ENCODE results near the gene PIAS1.

DNA sequence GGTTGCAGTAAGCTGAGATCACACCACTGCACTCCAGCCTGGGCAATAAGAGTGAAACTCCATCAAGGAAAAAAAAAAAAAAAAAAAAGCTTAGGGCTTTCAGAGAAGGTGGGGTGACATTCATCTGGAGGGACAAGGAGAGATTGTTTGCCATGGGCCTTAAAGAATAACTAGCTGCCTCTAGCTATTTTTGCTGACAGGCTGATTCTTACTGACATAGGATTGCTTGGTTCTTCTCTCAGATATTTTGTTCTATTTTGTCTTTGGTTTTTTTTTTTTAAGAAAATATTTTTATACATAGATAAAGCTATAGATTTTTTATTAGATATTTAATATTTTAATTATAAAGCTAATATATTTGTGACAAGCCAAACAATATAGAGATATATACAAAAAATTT lies 24.2 kb upstream of the PIAS1 start:
- TF ChIP-seq, protein P1, sequence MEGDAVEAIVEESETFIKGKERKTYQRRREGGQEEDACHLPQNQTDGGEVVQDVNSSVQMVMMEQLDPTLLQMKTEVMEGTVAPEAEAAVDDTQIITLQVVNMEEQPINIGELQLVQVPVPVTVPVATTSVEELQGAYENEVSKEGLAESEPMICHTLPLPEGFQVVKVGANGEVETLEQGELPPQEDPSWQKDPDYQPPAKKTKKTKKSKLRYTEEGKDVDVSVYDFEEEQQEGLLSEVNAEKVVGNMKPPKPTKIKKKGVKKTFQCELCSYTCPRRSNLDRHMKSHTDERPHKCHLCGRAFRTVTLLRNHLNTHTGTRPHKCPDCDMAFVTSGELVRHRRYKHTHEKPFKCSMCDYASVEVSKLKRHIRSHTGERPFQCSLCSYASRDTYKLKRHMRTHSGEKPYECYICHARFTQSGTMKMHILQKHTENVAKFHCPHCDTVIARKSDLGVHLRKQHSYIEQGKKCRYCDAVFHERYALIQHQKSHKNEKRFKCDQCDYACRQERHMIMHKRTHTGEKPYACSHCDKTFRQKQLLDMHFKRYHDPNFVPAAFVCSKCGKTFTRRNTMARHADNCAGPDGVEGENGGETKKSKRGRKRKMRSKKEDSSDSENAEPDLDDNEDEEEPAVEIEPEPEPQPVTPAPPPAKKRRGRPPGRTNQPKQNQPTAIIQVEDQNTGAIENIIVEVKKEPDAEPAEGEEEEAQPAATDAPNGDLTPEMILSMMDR (IDR thresholded peaks at IDR 0.05): no peak
- TF ChIP-seq ESRRA (IDR thresholded peaks at IDR 0.05; ENCODE audit: borderline replicate concordance, low read length) (no peak), JUNB (IDR thresholded peaks at IDR 0.05) (no peak), POLR2A (IDR thresholded peaks at IDR 0.05; ENCODE audit: low read length) (no peak), FOXS1 (CRISPR knock-in tag; IDR thresholded peaks at IDR 0.05) (no peak), RFX5 (IDR thresholded peaks at IDR 0.05) (no peak), SMC3 (IDR thresholded peaks at IDR 0.05) (no peak), RAD21 (conservative IDR thresholded peaks at IDR 0.05 in 1 of 2, IDR thresholded peaks at IDR 0.05 in 1 of 2) (no peak), EP300 (IDR thresholded peaks at IDR 0.05) (no peak)
- TF ChIP-seq, protein P2, sequence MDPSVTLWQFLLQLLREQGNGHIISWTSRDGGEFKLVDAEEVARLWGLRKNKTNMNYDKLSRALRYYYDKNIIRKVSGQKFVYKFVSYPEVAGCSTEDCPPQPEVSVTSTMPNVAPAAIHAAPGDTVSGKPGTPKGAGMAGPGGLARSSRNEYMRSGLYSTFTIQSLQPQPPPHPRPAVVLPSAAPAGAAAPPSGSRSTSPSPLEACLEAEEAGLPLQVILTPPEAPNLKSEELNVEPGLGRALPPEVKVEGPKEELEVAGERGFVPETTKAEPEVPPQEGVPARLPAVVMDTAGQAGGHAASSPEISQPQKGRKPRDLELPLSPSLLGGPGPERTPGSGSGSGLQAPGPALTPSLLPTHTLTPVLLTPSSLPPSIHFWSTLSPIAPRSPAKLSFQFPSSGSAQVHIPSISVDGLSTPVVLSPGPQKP (IDR thresholded peaks at IDR 0.05; ENCODE audit: low read depth, low read length): no peak
- TF ChIP-seq, protein P3, sequence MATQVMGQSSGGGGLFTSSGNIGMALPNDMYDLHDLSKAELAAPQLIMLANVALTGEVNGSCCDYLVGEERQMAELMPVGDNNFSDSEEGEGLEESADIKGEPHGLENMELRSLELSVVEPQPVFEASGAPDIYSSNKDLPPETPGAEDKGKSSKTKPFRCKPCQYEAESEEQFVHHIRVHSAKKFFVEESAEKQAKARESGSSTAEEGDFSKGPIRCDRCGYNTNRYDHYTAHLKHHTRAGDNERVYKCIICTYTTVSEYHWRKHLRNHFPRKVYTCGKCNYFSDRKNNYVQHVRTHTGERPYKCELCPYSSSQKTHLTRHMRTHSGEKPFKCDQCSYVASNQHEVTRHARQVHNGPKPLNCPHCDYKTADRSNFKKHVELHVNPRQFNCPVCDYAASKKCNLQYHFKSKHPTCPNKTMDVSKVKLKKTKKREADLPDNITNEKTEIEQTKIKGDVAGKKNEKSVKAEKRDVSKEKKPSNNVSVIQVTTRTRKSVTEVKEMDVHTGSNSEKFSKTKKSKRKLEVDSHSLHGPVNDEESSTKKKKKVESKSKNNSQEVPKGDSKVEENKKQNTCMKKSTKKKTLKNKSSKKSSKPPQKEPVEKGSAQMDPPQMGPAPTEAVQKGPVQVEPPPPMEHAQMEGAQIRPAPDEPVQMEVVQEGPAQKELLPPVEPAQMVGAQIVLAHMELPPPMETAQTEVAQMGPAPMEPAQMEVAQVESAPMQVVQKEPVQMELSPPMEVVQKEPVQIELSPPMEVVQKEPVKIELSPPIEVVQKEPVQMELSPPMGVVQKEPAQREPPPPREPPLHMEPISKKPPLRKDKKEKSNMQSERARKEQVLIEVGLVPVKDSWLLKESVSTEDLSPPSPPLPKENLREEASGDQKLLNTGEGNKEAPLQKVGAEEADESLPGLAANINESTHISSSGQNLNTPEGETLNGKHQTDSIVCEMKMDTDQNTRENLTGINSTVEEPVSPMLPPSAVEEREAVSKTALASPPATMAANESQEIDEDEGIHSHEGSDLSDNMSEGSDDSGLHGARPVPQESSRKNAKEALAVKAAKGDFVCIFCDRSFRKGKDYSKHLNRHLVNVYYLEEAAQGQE (IDR thresholded peaks at IDR 0.05): no peak
- TF ChIP-seq, protein P4, sequence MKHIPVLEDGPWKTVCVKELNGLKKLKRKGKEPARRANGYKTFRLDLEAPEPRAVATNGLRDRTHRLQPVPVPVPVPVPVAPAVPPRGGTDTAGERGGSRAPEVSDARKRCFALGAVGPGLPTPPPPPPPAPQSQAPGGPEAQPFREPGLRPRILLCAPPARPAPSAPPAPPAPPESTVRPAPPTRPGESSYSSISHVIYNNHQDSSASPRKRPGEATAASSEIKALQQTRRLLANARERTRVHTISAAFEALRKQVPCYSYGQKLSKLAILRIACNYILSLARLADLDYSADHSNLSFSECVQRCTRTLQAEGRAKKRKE (CRISPR knock-in tag; IDR thresholded peaks at IDR 0.05; ENCODE audit: low read depth): no peak
- TF ChIP-seq, protein P5, sequence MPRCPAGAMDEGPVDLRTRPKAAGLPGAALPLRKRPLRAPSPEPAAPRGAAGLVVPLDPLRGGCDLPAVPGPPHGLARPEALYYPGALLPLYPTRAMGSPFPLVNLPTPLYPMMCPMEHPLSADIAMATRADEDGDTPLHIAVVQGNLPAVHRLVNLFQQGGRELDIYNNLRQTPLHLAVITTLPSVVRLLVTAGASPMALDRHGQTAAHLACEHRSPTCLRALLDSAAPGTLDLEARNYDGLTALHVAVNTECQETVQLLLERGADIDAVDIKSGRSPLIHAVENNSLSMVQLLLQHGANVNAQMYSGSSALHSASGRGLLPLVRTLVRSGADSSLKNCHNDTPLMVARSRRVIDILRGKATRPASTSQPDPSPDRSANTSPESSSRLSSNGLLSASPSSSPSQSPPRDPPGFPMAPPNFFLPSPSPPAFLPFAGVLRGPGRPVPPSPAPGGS (IDR thresholded peaks at IDR 0.05): no peak
